Endothelial cell of umbilical vein (primary cell): ENCODE measurements around the gene INPP4B. TPM values are rescaled to one million over a fixed set of nuclear protein-coding genes. Genes with fewer than 3 reads are reported as not detected.

Experiments
- BruUV-seq: library from RNA; stranded (reverse); fragments of 400-500 nt; replicated peaks from 2 replicates; lab custom pipeline; 2021; lab: Mats Ljungman, UMichigan
- CTCF ChIA-PET: fragments of 300-600, 350-600 bp; sonication (Branson Sonifier 250); formaldehyde crosslinking; loops from one replicate; lab custom pipeline; 2021; ENCODE audit warnings: antibody characterized with exemption, inconsistent platforms; lab: Charles Lee
- POLR2A ChIA-PET: fragments of 300-600, 350-600 bp; sonication (Branson Sonifier 250); formaldehyde crosslinking; loops from one replicate; lab custom pipeline; 2021; ENCODE audit warnings: antibody characterized with exemption, inconsistent platforms; lab: Charles Lee
- DNase-seq: peaks from one replicate; pipeline ENCODE4 v3.0.0-alpha.2; 2011; ENCODE audit warnings: low read depth, low spot score
- FAIRE-seq: peaks from 2 replicates; lab custom pipeline; 2011; peaks lifted over from hg19 to GRCh38; lab: Jason Lieb, UNC
- H2AFZ ChIP-seq: 2 replicates; pipeline ENCODE4 v1.6.0; 2012; ENCODE audit warnings: low read depth, low read length, control low read depth, inconsistent platforms
- H3K27ac ChIP-seq: 2 replicates; pipeline ENCODE4 v1.5.1; 2011; ENCODE audit warnings: low read depth, mild to moderate bottlenecking, control low read depth, low read length, moderate library complexity; ENCODE audit not compliant: insufficient read depth
- H3K27me3 ChIP-seq, 2 experiments: 2 replicates each; pipeline versions ENCODE4 v1.6.0 to v1.6.1; 2011; ENCODE audit warnings: low read length in 2 of 2, mixed read lengths in 1 of 2; ENCODE audit not compliant: control insufficient read depth in 2 of 2, insufficient read depth in 2 of 2
- H3K36me3 ChIP-seq, 2 experiments: 2 replicates in 1 of 2; 3 replicates in 1 of 2; pipeline ENCODE4 v1.5.1; 2011; ENCODE audit warnings: low read length in 2 of 2, mild to moderate bottlenecking in 1 of 2, moderate library complexity in 1 of 2; ENCODE audit not compliant: control insufficient read depth in 2 of 2, insufficient read depth in 2 of 2; ENCODE audit errors: extremely low read depth in 1 of 2
- H3K4me1 ChIP-seq: 3 replicates; pipeline ENCODE4 v1.5.1; 2011; ENCODE audit warnings: mild to moderate bottlenecking, low read length; ENCODE audit not compliant: control insufficient read depth, insufficient read depth; ENCODE audit errors: extremely low read depth
- H3K4me2 ChIP-seq: 2 replicates; pipeline ENCODE4 v1.6.1; 2011; ENCODE audit warnings: low read length, control low read depth, mixed read lengths; ENCODE audit not compliant: insufficient read depth
- H3K4me3 ChIP-seq, 3 experiments: fragments of 200-600 bp in 1 of 3; sonication (generic), shearing (Covaris generic) in 1 of 3; replicated peaks in 1 of 3; 2 replicates each; pipeline ENCODE4 v1.5.1; 2011 to 2016; ENCODE audit warnings: control low read depth in 3 of 3, low read length in 3 of 3, mild to moderate bottlenecking in 2 of 3, inconsistent platforms in 1 of 3, low read depth in 1 of 3, moderate library complexity in 1 of 3; ENCODE audit not compliant: insufficient read depth in 1 of 3
- H3K79me2 ChIP-seq: 2 replicates; pipeline ENCODE4 v1.6.0; 2012; ENCODE audit warnings: low read length, inconsistent platforms; ENCODE audit not compliant: control insufficient read depth, insufficient read depth
- H3K9ac ChIP-seq: replicated peaks from 2 replicates; pipeline ENCODE3; 2011; ENCODE audit warnings: low read length, control low read depth; ENCODE audit not compliant: insufficient read depth; ENCODE audit errors: extremely low read depth
- H3K9me1 ChIP-seq: replicated peaks from 3 replicates; pipeline ENCODE4 v1.6.0; 2011; ENCODE audit warnings: mild to moderate bottlenecking, low read length; ENCODE audit not compliant: control insufficient read depth, insufficient read depth; ENCODE audit errors: extremely low read depth
- H3K9me3 ChIP-seq: replicated peaks from 2 replicates; pipeline ENCODE4 v1.5.1; 2012; ENCODE audit warnings: low read length, inconsistent platforms; ENCODE audit not compliant: control insufficient read depth, insufficient read depth
- H4K20me1 ChIP-seq: replicated peaks from 2 replicates; pipeline ENCODE3; 2011; ENCODE audit warnings: mild to moderate bottlenecking, low read length; ENCODE audit not compliant: control insufficient read depth, insufficient read depth; ENCODE audit errors: extremely low read depth
- EZH2 ChIP-seq: IDR thresholded peaks from 2 replicates; pipeline ENCODE4 v1.6.1; 2012; ENCODE audit warnings: borderline replicate concordance, low read depth, mild to moderate bottlenecking, moderate library complexity, low read length, inconsistent platforms; ENCODE audit not compliant: severe bottlenecking
- FOS ChIP-seq: IDR thresholded peaks from 2 replicates; pipeline ENCODE4 v1.6.1; 2011; ENCODE audit warnings: mild to moderate bottlenecking, low read length, moderate library complexity, borderline replicate concordance; ENCODE audit not compliant: insufficient read depth
- GATA2 ChIP-seq: IDR thresholded peaks from 2 replicates; pipeline ENCODE4 v1.7.0; 2011; ENCODE audit warnings: low read depth, mild to moderate bottlenecking, moderate library complexity, mixed read lengths, low read length; ENCODE audit not compliant: insufficient read length, insufficient read depth
- JUN ChIP-seq: IDR thresholded peaks from 2 replicates; pipeline ENCODE4 v1.6.1; 2011; ENCODE audit warnings: borderline replicate concordance, low read depth; ENCODE audit not compliant: insufficient read length, insufficient read depth
- MYC ChIP-seq: IDR thresholded peaks from one replicate; pipeline ENCODE4 v1.6.1; 2011; ENCODE audit warnings: mild to moderate bottlenecking, low read depth, low read length
- POLR2A ChIP-seq: IDR thresholded peaks from 2 replicates; pipeline ENCODE4 v1.6.1; 2012; ENCODE audit warnings: low read depth, mild to moderate bottlenecking, control low read depth, low read length
- POLR2AphosphoS5 ChIP-seq: IDR thresholded peaks from 2 replicates; pipeline ENCODE4 v1.6.1; 2012; ENCODE audit warnings: low read depth, mild to moderate bottlenecking, control low read depth, low read length, moderate library complexity; ENCODE audit not compliant: insufficient read depth
- dilution Hi-C: fragments of 300-500 bp; cut with MboI; formaldehyde crosslinking; loops from one replicate; pipeline ENCODE4 v1.15.0; 2019; ENCODE audit warnings: low sequenced_read_pairs; ENCODE audit not compliant: extremely low pct_ligation_motif_present
- intact Hi-C: fragments of 100-400 bp; cut with micrococcal nuclease; formaldehyde crosslinking; loops from one replicate; pipeline ENCODE4 v1.10.0; 2022
- polyA plus RNA-seq, 4 experiments: library from polyadenylated mRNA; depleted of rRNA in 3 of 4; stranded (reverse) in 3 of 4; unstranded in 1 of 4; fragments of >200 nt; gene quantifications; 2 replicates each; pipeline versions ENCODE4 v1.2.1 to v1.2.3, GENCODE V29; 2011 to 2012; ENCODE audit warnings: missing spikeins in 1 of 4
- total RNA-seq: library from RNA; stranded (reverse); gene quantifications from 2 replicates; pipeline ENCODE4 v1.2.3, GENCODE V29; 2021
- TF ChIP-seq, protein P1 (sequence below), 2 donors: IDR thresholded peaks; 1 replicate in 1 of 2; 2 replicates in 1 of 2; pipeline ENCODE4 v1.5.1; 2011; ENCODE audit warnings: low read length in 2 of 2, mild to moderate bottlenecking in 2 of 2, moderate library complexity in 2 of 2, control low read depth in 1 of 2, inconsistent platforms in 1 of 2, low read depth in 1 of 2; ENCODE audit not compliant: insufficient read depth in 1 of 2; ENCODE audit errors: extremely low read depth in 1 of 2
- TF ChIP-seq, protein P2 (sequence below): IDR thresholded peaks from 2 replicates; pipeline ENCODE4 v1.6.1; 2011; ENCODE audit not compliant: insufficient read depth, insufficient read length

Gene INPP4B
- total and polyA plus RNA-seq, 2 donors (not counting 3 experiments of a cell fraction or from before 2014, with no cell fraction given) = 0.41 to 3.1 TPM

DNA sequence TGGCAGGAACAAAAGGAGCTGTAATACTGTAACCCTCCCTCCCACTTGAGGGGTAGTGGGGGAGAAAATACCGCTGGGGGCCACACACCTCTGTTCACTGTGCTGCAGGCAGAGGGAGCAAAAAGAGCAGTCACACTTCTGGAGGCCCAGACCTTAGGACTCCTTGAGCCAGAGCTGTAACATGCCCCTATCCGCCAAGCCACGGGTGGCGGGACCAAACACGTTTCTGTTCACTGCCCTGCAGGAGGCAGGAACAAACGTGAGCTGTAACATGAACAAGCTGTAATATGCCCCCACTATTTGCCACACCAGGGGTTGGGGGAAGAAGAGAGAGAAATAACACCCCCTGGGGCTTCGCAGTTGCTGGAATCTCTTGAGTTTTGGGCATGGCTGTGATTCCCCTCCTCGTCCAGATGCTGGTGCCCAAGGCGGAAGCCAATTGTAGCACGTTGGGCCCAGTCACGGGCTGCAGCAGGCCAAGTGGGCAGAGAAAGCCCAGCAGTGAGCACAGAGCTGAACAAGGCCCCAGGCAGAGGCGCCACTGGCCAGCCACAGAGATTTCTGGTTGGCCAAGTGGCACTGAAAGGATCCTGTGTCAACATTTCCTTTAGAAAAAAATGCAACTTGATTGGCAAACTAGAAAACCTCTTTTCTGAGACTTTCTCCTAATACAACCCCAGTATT lies 509.7 kb downstream of the INPP4B start:
- POLR2A ChIA-PET = no interaction called here

More for the DNA sequence above, 509.7 kb downstream of the INPP4B start:
- H3K27ac ChIP-seq = no peak overlapping the region
- intact Hi-C loops (no loop called here), dilution Hi-C loops (no loop called here)
- no TSS peak for BruUV-seq
- H2AFZ ChIP-seq = no peak overlapping the region
- no peaks in the 10 kb centered on the region for H3K9me3 ChIP-seq
- H3K9ac ChIP-seq = no peak overlapping the region
- H4K20me1 ChIP-seq = no peaks in the 10 kb centered on the region
- no peak overlapping the region for H3K4me2 ChIP-seq
- DNase-seq (no peak), FAIRE-seq (no peak)
- CTCF ChIA-PET = no interaction called here
- no peaks in the 10 kb centered on the region for H3K9me1 ChIP-seq
- H3K4me3 ChIP-seq = no peak overlapping the region
- no peaks in the 10 kb centered on the region for H3K27me3 ChIP-seq
- no peak for TF ChIP-seq MYC
- TF ChIP-seq FOS = no peak
- TF ChIP-seq GATA2 = no peak
- TF ChIP-seq, protein P1, sequence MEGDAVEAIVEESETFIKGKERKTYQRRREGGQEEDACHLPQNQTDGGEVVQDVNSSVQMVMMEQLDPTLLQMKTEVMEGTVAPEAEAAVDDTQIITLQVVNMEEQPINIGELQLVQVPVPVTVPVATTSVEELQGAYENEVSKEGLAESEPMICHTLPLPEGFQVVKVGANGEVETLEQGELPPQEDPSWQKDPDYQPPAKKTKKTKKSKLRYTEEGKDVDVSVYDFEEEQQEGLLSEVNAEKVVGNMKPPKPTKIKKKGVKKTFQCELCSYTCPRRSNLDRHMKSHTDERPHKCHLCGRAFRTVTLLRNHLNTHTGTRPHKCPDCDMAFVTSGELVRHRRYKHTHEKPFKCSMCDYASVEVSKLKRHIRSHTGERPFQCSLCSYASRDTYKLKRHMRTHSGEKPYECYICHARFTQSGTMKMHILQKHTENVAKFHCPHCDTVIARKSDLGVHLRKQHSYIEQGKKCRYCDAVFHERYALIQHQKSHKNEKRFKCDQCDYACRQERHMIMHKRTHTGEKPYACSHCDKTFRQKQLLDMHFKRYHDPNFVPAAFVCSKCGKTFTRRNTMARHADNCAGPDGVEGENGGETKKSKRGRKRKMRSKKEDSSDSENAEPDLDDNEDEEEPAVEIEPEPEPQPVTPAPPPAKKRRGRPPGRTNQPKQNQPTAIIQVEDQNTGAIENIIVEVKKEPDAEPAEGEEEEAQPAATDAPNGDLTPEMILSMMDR (IDR thresholded peaks at IDR 0.05; ENCODE audit: extremely low read depth in 1 of 2, insufficient read depth in 1 of 2, low read depth in 1 of 2, low read length in 2 of 2) = no peak
- TF ChIP-seq EZH2 = no peak
- TF ChIP-seq POLR2AphosphoS5 = no peak
- no peak for TF ChIP-seq JUN
- TF ChIP-seq, protein P2, sequence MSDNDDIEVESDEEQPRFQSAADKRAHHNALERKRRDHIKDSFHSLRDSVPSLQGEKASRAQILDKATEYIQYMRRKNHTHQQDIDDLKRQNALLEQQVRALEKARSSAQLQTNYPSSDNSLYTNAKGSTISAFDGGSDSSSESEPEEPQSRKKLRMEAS = no peak
- TF ChIP-seq POLR2A = no peak
- H3K4me1 ChIP-seq = no peaks in the 10 kb centered on the region
- no peaks in the 10 kb centered on the region for H3K36me3 ChIP-seq
- H3K79me2 ChIP-seq = no peaks in the 10 kb centered on the region
